ENCODE data around the gene MARK4. TPM values are rescaled to one million over a fixed set of nuclear protein-coding genes. Genes with fewer than 3 reads are reported as not detected.

MARK4 gene
- total and polyA plus RNA-seq, 2 experiments from 2014 or later, result 16.6 to 38.6 TPM

GRCh38 chr19:45271098-45271734, 20.1 kb downstream of the MARK4 start (continued):
- no peak for TF ChIP-seq EZH2 (IDR thresholded peaks at IDR 0.05; ENCODE audit: low read depth, unreplicated experiment)
- TF ChIP-seq JUNB (IDR thresholded peaks at IDR 0.05; ENCODE audit: unreplicated experiment), result no peak
- no peak for TF ChIP-seq NANOG (IDR thresholded peaks at IDR 0.05; ENCODE audit: borderline replicate concordance)
- no peak for TF ChIP-seq EZH2phosphoT487 (IDR thresholded peaks at IDR 0.05; ENCODE audit: unreplicated experiment)
- TF ChIP-seq CREB1 (CRISPR knock-in tag; IDR thresholded peaks at IDR 0.05; ENCODE audit: low read depth), result no peak
- no peak for TF ChIP-seq ZNF331 (CRISPR knock-in tag; IDR thresholded peaks at IDR 0.05; ENCODE audit: low read depth)
- TF ChIP-seq ETS1 (IDR thresholded peaks at IDR 0.05), result no peak

DNA sequence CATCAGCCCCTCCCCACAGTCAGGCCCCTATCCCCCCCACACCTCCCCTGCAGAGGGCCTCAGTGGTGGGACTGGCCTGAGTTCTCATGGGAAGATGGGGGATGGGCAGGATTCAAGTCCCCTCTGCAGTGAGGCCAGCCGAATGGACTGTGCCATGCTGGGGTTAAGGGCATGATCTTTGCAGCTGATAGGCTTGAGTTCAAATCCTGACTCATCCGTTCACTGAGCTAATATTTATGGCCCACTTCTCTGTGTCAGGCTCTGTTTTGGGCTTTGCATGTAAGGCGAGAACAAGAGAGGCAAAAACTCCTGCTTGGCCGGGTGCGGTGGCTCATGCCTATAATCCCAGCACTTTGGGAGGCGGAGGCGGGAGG, 20.7 kb downstream of the MARK4 start:
- Mint-ChIP-seq H3K4me3 (no peak overlapping the region), H3K27ac (no peak overlapping the region), H3K4me1 (no peaks in the 10 kb centered on the region; the same call in 2 of the 3 replicates), H3K36me3 (ENCODE audit: low read depth) (peaks cover 13% of the 10 kb centered on the region; the same call in 1 of the 3 replicates), H3K9me3 (no peaks in the 10 kb centered on the region), H3K27me3 (ENCODE audit: insufficient read depth, low read depth, poor library complexity) (peaks cover 1% of the 10 kb centered on the region)
- Histone ChIP-seq H3F3A (replicated peaks; ENCODE audit: low read depth) (no peaks in the 10 kb centered on the region), H3K79me2 (replicated peaks; ENCODE audit: insufficient read depth) (no peaks in the 10 kb centered on the region), H3K4me3 (no peak overlapping the region), H3K27ac (ENCODE audit: low read depth) (no peak overlapping the region), H3K9me2 (ENCODE audit: insufficient read depth) (no peaks in the 10 kb centered on the region), H4K20me1 (replicated peaks; ENCODE audit: insufficient read depth) (0 out of 2 replicates have a peak, but pooled peaks cover 3% of the 10 kb centered on the region), H3K4me2 (no peak overlapping the region), H3K27me3 (ENCODE audit: insufficient read depth) (no peaks in the 10 kb centered on the region), H2AFZ (no peak overlapping the region), H3K36me3 (ENCODE audit: insufficient read depth) (0 out of 2 replicates have a peak, but pooled peaks cover 4% of the 10 kb centered on the region), H3K4me1 (ENCODE audit: insufficient read depth) (no peaks in the 10 kb centered on the region)
- ATAC-seq (no peak), DNase-seq (ENCODE audit: low spot score) (no peak)
- TF ChIP-seq ZNF462 (CRISPR knock-in tag; IDR thresholded peaks at IDR 0.05), result no peak
- no peak for TF ChIP-seq NANOG (IDR thresholded peaks at IDR 0.05; ENCODE audit: borderline replicate concordance)
- no peak for TF ChIP-seq ZNF331 (CRISPR knock-in tag; IDR thresholded peaks at IDR 0.05; ENCODE audit: low read depth)
- TF ChIP-seq EZH2phosphoT487 (IDR thresholded peaks at IDR 0.05; ENCODE audit: unreplicated experiment), result no peak
- no peak for TF ChIP-seq EZH2 (IDR thresholded peaks at IDR 0.05; ENCODE audit: low read depth, unreplicated experiment)
- TF ChIP-seq ETS1 (IDR thresholded peaks at IDR 0.05), result no peak
- TF ChIP-seq ZNF114 (CRISPR knock-in tag; IDR thresholded peaks at IDR 0.05), result no peak
- TF ChIP-seq STAT1 (IDR thresholded peaks at IDR 0.05; ENCODE audit: unreplicated experiment), result no peak
- TF ChIP-seq, protein P1, sequence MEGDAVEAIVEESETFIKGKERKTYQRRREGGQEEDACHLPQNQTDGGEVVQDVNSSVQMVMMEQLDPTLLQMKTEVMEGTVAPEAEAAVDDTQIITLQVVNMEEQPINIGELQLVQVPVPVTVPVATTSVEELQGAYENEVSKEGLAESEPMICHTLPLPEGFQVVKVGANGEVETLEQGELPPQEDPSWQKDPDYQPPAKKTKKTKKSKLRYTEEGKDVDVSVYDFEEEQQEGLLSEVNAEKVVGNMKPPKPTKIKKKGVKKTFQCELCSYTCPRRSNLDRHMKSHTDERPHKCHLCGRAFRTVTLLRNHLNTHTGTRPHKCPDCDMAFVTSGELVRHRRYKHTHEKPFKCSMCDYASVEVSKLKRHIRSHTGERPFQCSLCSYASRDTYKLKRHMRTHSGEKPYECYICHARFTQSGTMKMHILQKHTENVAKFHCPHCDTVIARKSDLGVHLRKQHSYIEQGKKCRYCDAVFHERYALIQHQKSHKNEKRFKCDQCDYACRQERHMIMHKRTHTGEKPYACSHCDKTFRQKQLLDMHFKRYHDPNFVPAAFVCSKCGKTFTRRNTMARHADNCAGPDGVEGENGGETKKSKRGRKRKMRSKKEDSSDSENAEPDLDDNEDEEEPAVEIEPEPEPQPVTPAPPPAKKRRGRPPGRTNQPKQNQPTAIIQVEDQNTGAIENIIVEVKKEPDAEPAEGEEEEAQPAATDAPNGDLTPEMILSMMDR (conservative IDR thresholded peaks at IDR 0.05; ENCODE audit: low read depth in 2 of 2), result no peak
